IPS-20b (cell line): ENCODE results near the gene AJUBA.
"Not testable (repeated sequence)": the region's sequence is repeated elsewhere in the genome, so short reads cannot be mapped to it uniquely, and the experiment has no call there.

Experiments used
- H3K27ac ChIP-seq: one replicate; pipeline ENCODE4 v1.5.1; 2013; ENCODE audit warnings: low read length
- H3K27me3 ChIP-seq: 2 replicates; pipeline ENCODE4 v1.6.1; 2013; ENCODE audit warnings: mild to moderate bottlenecking, low read length, inconsistent platforms; ENCODE audit not compliant: insufficient read depth
- H3K36me3 ChIP-seq: 2 replicates; pipeline ENCODE4 v1.6.1; 2013; ENCODE audit warnings: low read depth, mild to moderate bottlenecking, inconsistent platforms, low read length, moderate library complexity; ENCODE audit not compliant: insufficient read depth
- H3K4me1 ChIP-seq: 2 replicates; pipeline ENCODE4 v1.6.1; 2013; ENCODE audit warnings: mild to moderate bottlenecking, control low read depth, inconsistent platforms, low read length, moderate library complexity; ENCODE audit not compliant: insufficient read depth
- H3K4me3 ChIP-seq: 2 replicates; pipeline ENCODE4 v1.5.1; 2013; ENCODE audit warnings: mild to moderate bottlenecking, low read length, inconsistent platforms
- H3K9ac ChIP-seq: 2 replicates; pipeline ENCODE4 v1.6.1; 2013; ENCODE audit warnings: low read depth, mild to moderate bottlenecking, inconsistent platforms, low read length, moderate library complexity
- H3K9me3 ChIP-seq: 2 replicates; pipeline ENCODE4 v1.6.1; 2013; ENCODE audit warnings: mild to moderate bottlenecking, low read depth, low read length, inconsistent platforms; ENCODE audit not compliant: insufficient read depth

AJUBA gene

GRCh38 chr14:22978487-22978837 is 3.9 kb downstream of the AJUBA start:
- peak overlapping the region; percentile 86; the same call in 1 of the 2 replicates for H3K4me3 ChIP-seq
- H3K27me3 ChIP-seq = peaks cover 26% of the 10 kb centered on the region
- H3K27ac ChIP-seq = peak overlapping the region; percentile 73
- H3K36me3 ChIP-seq = peaks cover 47% of the 10 kb centered on the region
- H3K4me1 ChIP-seq = peaks cover 39% of the 10 kb centered on the region
- H3K9ac ChIP-seq = peak overlapping the region; percentile 72; the same call in 1 of the 2 replicates
- H3K9me3 ChIP-seq = no peaks in the 10 kb centered on the region

- H3K4me1 ChIP-seq = peaks cover 36% of the 10 kb centered on the region
- peak overlapping the region; percentile 75; the same call in 1 of the 2 replicates for H3K9ac ChIP-seq
- peaks cover 53% of the 10 kb centered on the region for H3K36me3 ChIP-seq
- H3K9me3 ChIP-seq = no peaks in the 10 kb centered on the region
- peaks cover 22% of the 10 kb centered on the region for H3K27me3 ChIP-seq
- H3K4me3 ChIP-seq = peak overlapping the region; percentile 86
- H3K27ac ChIP-seq = peak overlapping the region; percentile 73
These were observed 4.5 kb downstream of the AJUBA start for GRCh38 chr14:22977684-22978486.

- Histone ChIP-seq H3K4me1 (peaks cover 36% of the 10 kb centered on the region), H3K27me3 (peaks cover 22% of the 10 kb centered on the region), H3K9me3 (no peaks in the 10 kb centered on the region), H3K9ac (peak overlapping the region; percentile 75; the same call in 1 of the 2 replicates), H3K36me3 (peaks cover 58% of the 10 kb centered on the region), H3K4me3 (peak overlapping the region; percentile 21), H3K27ac (peak overlapping the region; percentile 14)
These were observed 5.0 kb downstream of the AJUBA start for GRCh38 chr14:22977434-22977683.

GRCh38 chr14:22976620-22977433 is 5.5 kb downstream of the AJUBA start:
- H3K27ac ChIP-seq = peak overlapping the region; percentile 14
- peak overlapping the region; percentile 75; the same call in 1 of the 2 replicates for H3K9ac ChIP-seq
- H3K36me3 ChIP-seq = peaks cover 63% of the 10 kb centered on the region
- H3K4me3 ChIP-seq = peak overlapping the region; percentile 21
- H3K4me1 ChIP-seq = peaks cover 36% of the 10 kb centered on the region
- H3K9me3 ChIP-seq = no peaks in the 10 kb centered on the region
- H3K27me3 ChIP-seq = peaks cover 20% of the 10 kb centered on the region

- no peak overlapping the region for H3K27ac ChIP-seq
- H3K4me3 ChIP-seq = no peak overlapping the region
- H3K4me1 ChIP-seq = peaks cover 30% of the 10 kb centered on the region
- peaks cover 2% of the 10 kb centered on the region; the same call in 1 of the 2 replicates for H3K27me3 ChIP-seq
- peaks cover 72% of the 10 kb centered on the region for H3K36me3 ChIP-seq
- H3K9ac ChIP-seq = no peak overlapping the region
- no peaks in the 10 kb centered on the region for H3K9me3 ChIP-seq
These were observed 7.6 kb downstream of the AJUBA start for GRCh38 chr14:22974530-22975313.

- peaks cover 73% of the 10 kb centered on the region for H3K36me3 ChIP-seq
- no peak overlapping the region for H3K27ac ChIP-seq
- H3K9me3 ChIP-seq = no peaks in the 10 kb centered on the region
- peaks cover 18% of the 10 kb centered on the region for H3K4me1 ChIP-seq
- no peak overlapping the region for H3K4me3 ChIP-seq
- no peak overlapping the region for H3K9ac ChIP-seq
- H3K27me3 ChIP-seq = no peaks in the 10 kb centered on the region
These were observed 8.9 kb downstream of the AJUBA start for GRCh38 chr14:22973217-22974032.

- Histone ChIP-seq H3K27me3 (no peaks in the 10 kb centered on the region), H3K36me3 (peaks cover 68% of the 10 kb centered on the region), H3K9ac (no peak overlapping the region), H3K4me1 (peaks cover 12% of the 10 kb centered on the region), H3K4me3 (no peak overlapping the region), H3K9me3 (no peaks in the 10 kb centered on the region), H3K27ac (no peak overlapping the region)
These were observed 9.9 kb downstream of the AJUBA start for GRCh38 chr14:22972313-22972930.

- Histone ChIP-seq H3K4me1 (no peaks in the 10 kb centered on the region), H3K9ac (no peak overlapping the region), H3K4me3 (no peak overlapping the region), H3K27ac (no peak overlapping the region), H3K9me3 (no peaks in the 10 kb centered on the region), H3K36me3 (peaks cover 56% of the 10 kb centered on the region), H3K27me3 (no peaks in the 10 kb centered on the region)
These were observed 11.2 kb downstream of the AJUBA start for GRCh38 chr14:22971152-22971551.

- no peak overlapping the region for H3K9ac ChIP-seq
- H3K4me1 ChIP-seq = no peaks in the 10 kb centered on the region
- H3K27me3 ChIP-seq = no peaks in the 10 kb centered on the region
- no peak overlapping the region for H3K27ac ChIP-seq
- no peak overlapping the region for H3K4me3 ChIP-seq
- no peaks in the 10 kb centered on the region for H3K9me3 ChIP-seq
- H3K36me3 ChIP-seq = peaks cover 16% of the 10 kb centered on the region
These were observed 15.5 kb downstream of the AJUBA start for GRCh38 chr14:22966783-22967269.

- not testable (repeated sequence) for H3K27me3 ChIP-seq, H3K27ac ChIP-seq, H3K9ac ChIP-seq, H3K4me3 ChIP-seq, H3K4me1 ChIP-seq, H3K9me3 ChIP-seq, H3K36me3 ChIP-seq
These were observed 16.2 kb downstream of the AJUBA start for GRCh38 chr14:22965916-22966782.
